Measurements from ENCODE around the gene ZNF213.

ZNF213 gene

GRCh38 chr16:3129137-3130131 lies 5.4 kb upstream of the ZNF213 start:
- TF ChIP-seq EZH2 (IDR thresholded peaks at IDR 0.05; ENCODE audit: borderline replicate concordance, low read length) = no peak
- TF ChIP-seq CTCF (IDR thresholded peaks at IDR 0.05; ENCODE audit: low read length) = peak; percentile 96

GRCh38 chr16:3131755-3132377 lies 3.0 kb upstream of the ZNF213 start:
- Histone ChIP-seq H3K4me3 (ENCODE audit: low read depth, low read length, poor library complexity, severe bottlenecking) (no peak overlapping the region), H3K79me2 (ENCODE audit: insufficient read depth, low read length) (peaks cover 14% of the 10 kb centered on the region), H3K9me2 (ENCODE audit: low read depth, low read length) (no peaks in the 10 kb centered on the region), H3F3A (ENCODE audit: insufficient read depth, low read length) (peaks cover 4% of the 10 kb centered on the region; the same call in 1 of the 2 replicates), H3K27ac (ENCODE audit: low read depth, low read length, poor library complexity, severe bottlenecking) (no peak overlapping the region), H3K4me1 (ENCODE audit: insufficient read depth, low read length, severe bottlenecking) (peaks cover 37% of the 10 kb centered on the region), H3K9ac (ENCODE audit: low read length) (no peak overlapping the region), H2AFZ (ENCODE audit: low read length) (no peak overlapping the region), H3K27me3 (ENCODE audit: insufficient read depth, low read length) (no peaks in the 10 kb centered on the region), H3K9me3 (ENCODE audit: low read length) (no peaks in the 10 kb centered on the region), H3K36me3 (ENCODE audit: insufficient read depth, low read length) (peaks cover 20% of the 10 kb centered on the region; the same call in 1 of the 2 replicates), H4K20me1 (ENCODE audit: insufficient read depth, low read length) (no peaks in the 10 kb centered on the region), H3K4me2 (ENCODE audit: low read length) (no peak overlapping the region)
- TF ChIP-seq EZH2 (IDR thresholded peaks at IDR 0.05; ENCODE audit: borderline replicate concordance, low read length) = no peak
- TF ChIP-seq CTCF (IDR thresholded peaks at IDR 0.05; ENCODE audit: low read length) = peak; percentile 37; the same call in 1 of the 2 replicates

More at GRCh38 chr16:3129137-3130131, 5.4 kb upstream of the ZNF213 start:
- peak overlapping the region; percentile 65 for H3K4me3 ChIP-seq (ENCODE audit: low read depth, low read length, poor library complexity, severe bottlenecking)
- peaks cover 34% of the 10 kb centered on the region for H3K4me1 ChIP-seq (ENCODE audit: insufficient read depth, low read length, severe bottlenecking)
- H3K36me3 ChIP-seq (ENCODE audit: insufficient read depth, low read length) = peaks cover 20% of the 10 kb centered on the region; the same call in 1 of the 2 replicates
- no peaks in the 10 kb centered on the region for H3K9me2 ChIP-seq (ENCODE audit: low read depth, low read length)
- H3K9ac ChIP-seq (ENCODE audit: low read length) = peak overlapping the region; percentile 72
- H3K9me3 ChIP-seq (ENCODE audit: low read length) = no peaks in the 10 kb centered on the region
- H3K27ac ChIP-seq (ENCODE audit: low read depth, low read length, poor library complexity, severe bottlenecking) = peak overlapping the region; percentile 62
- no peaks in the 10 kb centered on the region for H3K27me3 ChIP-seq (ENCODE audit: insufficient read depth, low read length)
- H4K20me1 ChIP-seq (ENCODE audit: insufficient read depth, low read length) = no peaks in the 10 kb centered on the region
- H3K79me2 ChIP-seq (ENCODE audit: insufficient read depth, low read length) = peaks cover 12% of the 10 kb centered on the region
- H3F3A ChIP-seq (ENCODE audit: insufficient read depth, low read length) = peaks cover 4% of the 10 kb centered on the region; the same call in 1 of the 2 replicates
- no peak overlapping the region for H2AFZ ChIP-seq (ENCODE audit: low read length)
- H3K4me2 ChIP-seq (ENCODE audit: low read length) = peak overlapping the region; percentile 95

GRCh38 chr16:3133844-3134243 lies 985 bp upstream of the ZNF213 start:
- H3K4me1 ChIP-seq (ENCODE audit: insufficient read depth, low read length, severe bottlenecking) = peaks cover 32% of the 10 kb centered on the region
- TF ChIP-seq CTCF (IDR thresholded peaks at IDR 0.05; ENCODE audit: low read length) (no peak), EZH2 (IDR thresholded peaks at IDR 0.05; ENCODE audit: borderline replicate concordance, low read length) (no peak)
- no peaks in the 10 kb centered on the region for H4K20me1 ChIP-seq (ENCODE audit: insufficient read depth, low read length)
- H3K79me2 ChIP-seq (ENCODE audit: insufficient read depth, low read length) = peaks cover 14% of the 10 kb centered on the region
- H3K36me3 ChIP-seq (ENCODE audit: insufficient read depth, low read length) = peaks cover 11% of the 10 kb centered on the region; the same call in 1 of the 2 replicates
- H3F3A ChIP-seq (ENCODE audit: insufficient read depth, low read length) = peaks cover 4% of the 10 kb centered on the region; the same call in 1 of the 2 replicates
- no peaks in the 10 kb centered on the region for H3K9me3 ChIP-seq (ENCODE audit: low read length)
- peak overlapping the region; percentile 93 for H3K9ac ChIP-seq (ENCODE audit: low read length)
- no peaks in the 10 kb centered on the region for H3K9me2 ChIP-seq (ENCODE audit: low read depth, low read length)
- H2AFZ ChIP-seq (ENCODE audit: low read length) = no peak overlapping the region
- H3K4me2 ChIP-seq (ENCODE audit: low read length) = peak overlapping the region; percentile 78
- peak overlapping the region; percentile 92 for H3K4me3 ChIP-seq (ENCODE audit: low read depth, low read length, poor library complexity, severe bottlenecking)
- no peak overlapping the region for H3K27ac ChIP-seq (ENCODE audit: low read depth, low read length, poor library complexity, severe bottlenecking)
- no peaks in the 10 kb centered on the region for H3K27me3 ChIP-seq (ENCODE audit: insufficient read depth, low read length)

Data from OCI-LY1 (cell line).